ENCODE measurements around the gene RALGDS.
A peak's percentile ranks its signal among the peaks of the same experiment; 100 is the strongest.

Gene RALGDS

GRCh38 chr9:133117271-133118178, 3.5 kb downstream of the RALGDS start:
- peak in 1 of 2 experiments; percentile 58 for DNase-seq

GRCh38 chr9:133116346-133117231, 4.5 kb downstream of the RALGDS start:
- peak in 1 of 2 experiments; percentile 11 for DNase-seq

GRCh38 chr9:133115604-133116345, 5.3 kb downstream of the RALGDS start:
- DNase-seq: no peak

GRCh38 chr9:133114886-133115603, 6.0 kb downstream of the RALGDS start:
- DNase-seq: no peak

- DNase-seq: no peak
Measured at GRCh38 chr9:133113949-133114885, 6.8 kb downstream of the RALGDS start.

GRCh38 chr9:133113163-133113948, 7.7 kb downstream of the RALGDS start:
- DNase-seq: no peak

GRCh38 chr9:133112663-133113026, 8.4 kb downstream of the RALGDS start:
- no peak for DNase-seq

GRCh38 chr9:133111808-133112662, 9.0 kb downstream of the RALGDS start:
- DNase-seq: no peak

- DNase-seq: no peak
Measured at GRCh38 chr9:133109931-133110650, 10.9 kb downstream of the RALGDS start.

- no peak for DNase-seq
Measured at GRCh38 chr9:133108794-133109641, 12.0 kb downstream of the RALGDS start.

- DNase-seq: no peak
Measured at GRCh38 chr9:133107961-133108793, 12.9 kb downstream of the RALGDS start.

- no peak for DNase-seq
Measured at GRCh38 chr9:133107245-133107722, 13.8 kb downstream of the RALGDS start.

GRCh38 chr9:133106511-133107244, 14.4 kb downstream of the RALGDS start:
- no peak for DNase-seq

- DNase-seq: no peak
Measured at GRCh38 chr9:133105461-133105770, 15.6 kb downstream of the RALGDS start.

GRCh38 chr9:133104718-133105460, 16.2 kb downstream of the RALGDS start:
- no peak for DNase-seq

Data from NCI-H446 (cell line).